ENCODE data around the gene ARL4C.

The ARL4C gene

DNA sequence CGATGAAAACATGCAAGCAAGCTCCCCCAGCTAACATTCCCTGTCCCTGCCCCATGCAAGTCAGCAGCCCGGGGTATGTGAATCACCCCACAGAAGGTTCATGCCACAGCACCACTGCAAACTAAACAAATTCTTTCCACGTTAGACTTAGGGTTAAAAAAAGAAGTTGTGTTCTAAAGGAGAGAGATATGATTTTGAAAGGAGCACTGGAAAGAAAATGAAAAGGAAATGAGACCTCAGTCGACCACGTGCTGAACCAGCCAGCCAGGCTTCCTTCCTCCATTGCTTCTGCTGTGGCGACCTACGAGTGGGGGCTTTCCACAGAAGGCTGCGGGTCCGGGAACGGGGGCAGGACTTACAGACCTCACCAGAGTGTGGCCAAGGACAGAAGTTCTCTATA, 52.0 kb downstream of the ARL4C start:
- DNase-seq = peak; percentile 80

DNA sequence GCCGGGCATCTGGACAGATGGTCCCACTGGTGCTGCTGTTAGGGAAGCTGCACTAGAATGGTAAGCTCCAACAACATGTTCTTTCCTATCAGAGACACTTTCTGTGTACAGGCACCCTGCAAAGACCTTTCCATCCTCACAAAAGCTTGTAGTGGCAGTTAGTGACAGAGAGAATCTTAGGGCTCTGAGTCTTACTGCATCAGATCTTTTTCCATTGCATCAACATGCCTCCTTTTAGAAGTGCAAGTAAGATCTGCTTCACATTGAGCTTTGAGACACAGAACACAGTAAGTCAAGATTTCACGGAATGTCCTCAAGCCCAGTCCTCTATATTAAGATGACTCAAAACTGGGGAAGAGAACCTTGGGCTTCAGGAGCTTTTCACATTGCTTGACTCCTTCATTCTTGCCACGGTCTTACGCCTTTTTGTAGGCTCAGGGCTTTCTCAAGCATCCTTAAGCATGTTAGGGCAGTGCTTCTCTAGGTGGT, 52.6 kb downstream of the ARL4C start:
- no peak for DNase-seq
